Measurements from ENCODE around the gene ACKR3. TPM values are rescaled to one million over a fixed set of nuclear protein-coding genes. Genes with fewer than 3 reads are reported as not detected.

ACKR3 gene
- total and polyA plus RNA-seq, 2 of the 4 experiments (the other 2 are of a cell fraction), result not detected

GRCh38 chr2:236584521-236585384, 15.1 kb downstream of the ACKR3 start:
- dilution Hi-C loops (cut with HindIII; ENCODE audit: low sequenced_read_pairs, unreplicated experiment) (no loop called here), intact Hi-C loops (cut with micrococcal nuclease) (no loop called here), in situ Hi-C loops (cut with MboI; ENCODE audit: low sequenced_read_pairs) (no loop called here)
- Histone ChIP-seq H2BK5ac (ENCODE audit: low read depth, low read length, poor library complexity, severe bottlenecking) (no peak overlapping the region), H2BK20ac (ENCODE audit: low read depth, low read length) (no peak overlapping the region), H3K18ac (ENCODE audit: low read depth, low read length) (no peak overlapping the region), H2BK15ac (ENCODE audit: low read depth, low read length) (no peak overlapping the region), H3K9me3 (ENCODE audit: control insufficient read depth, insufficient read depth, low read length) (peaks cover 2% of the 10 kb centered on the region), H2AK5ac (ENCODE audit: low read depth, low read length) (no peak overlapping the region), H3K27me3 (ENCODE audit: control insufficient read depth, insufficient read depth, low read length) (peaks cover 2% of the 10 kb centered on the region; the same call in 1 of the 2 replicates), H3K36me3 (ENCODE audit: control insufficient read depth, insufficient read depth, low read length) (no peaks in the 10 kb centered on the region), H4K20me1 (ENCODE audit: insufficient read depth, low read length) (no peaks in the 10 kb centered on the region), H2BK120ac (ENCODE audit: low read depth, low read length) (no peak overlapping the region), H4K8ac (ENCODE audit: low read depth in 2 of 2, low read length in 2 of 2) (no peak overlapping the region), H3K14ac (replicated peaks; ENCODE audit: low read depth, low read length) (no peak overlapping the region), H2AFZ (replicated peaks; ENCODE audit: low read length, poor library complexity) (no peak overlapping the region), H3K27ac (ENCODE audit: insufficient read depth, low read length) (no peak overlapping the region), H3K23ac (ENCODE audit: low read depth, low read length) (no peak overlapping the region), H3K4ac (ENCODE audit: low read depth, low read length) (no peak overlapping the region), H3K9ac (ENCODE audit: low read depth, low read length) (no peak overlapping the region), H3K56ac (ENCODE audit: extremely low read depth, insufficient read depth, low read length) (no peak overlapping the region), H4K91ac (ENCODE audit: insufficient read depth, low read depth, low read length) (no peak overlapping the region), H3K9me1 (ENCODE audit: insufficient read depth, low read length) (no peaks in the 10 kb centered on the region), H2AK9ac (replicated peaks; ENCODE audit: low read depth, low read length, poor library complexity) (no peak overlapping the region), H3K4me1 (ENCODE audit: control insufficient read depth, insufficient read depth, low read length) (no peaks in the 10 kb centered on the region), H4K5ac (ENCODE audit: low read depth, low read length) (no peak overlapping the region), H3K79me1 (ENCODE audit: low read depth in 1 of 2, low read length in 2 of 2) (no peaks in the 10 kb centered on the region), H3K4me3 (ENCODE audit: insufficient read depth, low read depth, low read length) (no peak overlapping the region), H3K4me2 (ENCODE audit: low read depth, low read length) (no peak overlapping the region)
- ChIA-PET POLR2A (ENCODE audit: unreplicated experiment) (no interaction called here), CTCF (no interaction called here)
- no TSS peak for BruUV-seq (replicated peaks)
- ATAC-seq (ENCODE audit: low read depth), result no peak
- DNase-seq, result no peak
- 80% methylated on average over 4 of the region's 16 CpGs; no CpG with 5 or more reads in 1 of the 2 experiments for WGBS, 2 experiments (ENCODE audit: extremely low coverage in 2 of 2, insufficient read length in 1 of 2)
- TF ChIP-seq RFX5 (IDR thresholded peaks at IDR 0.05; ENCODE audit: low read depth, low read length), result no peak
- no peak for TF ChIP-seq RAD21 (IDR thresholded peaks at IDR 0.05; ENCODE audit: low read length)
- no peak for TF ChIP-seq CTCF (conservative IDR thresholded peaks at IDR 0.05; ENCODE audit: low read depth, low read length)
- no peak for TF ChIP-seq MAZ (IDR thresholded peaks at IDR 0.05; ENCODE audit: borderline replicate concordance, low read depth, low read length)
- no peak for TF ChIP-seq MXI1 (IDR thresholded peaks at IDR 0.05; ENCODE audit: borderline replicate concordance, low read depth, low read length)
- TF ChIP-seq ELK1 (IDR thresholded peaks at IDR 0.05; ENCODE audit: borderline replicate concordance, low read depth, low read length), result no peak
- no peak for TF ChIP-seq RCOR1 (IDR thresholded peaks at IDR 0.05; ENCODE audit: insufficient replicate concordance, low read length)
- no peak for TF ChIP-seq NFE2L2 (IDR thresholded peaks at IDR 0.05; ENCODE audit: low read depth, low read length)
- TF ChIP-seq CEBPB (IDR thresholded peaks at IDR 0.05; ENCODE audit: low read depth, low read length), result no peak
- TF ChIP-seq MAFK (IDR thresholded peaks at IDR 0.05; ENCODE audit: low read depth, low read length), result no peak
- TF ChIP-seq POLR2A (IDR thresholded peaks at IDR 0.05; ENCODE audit: low read depth, low read length), result no peak
- TF ChIP-seq SMC3 (IDR thresholded peaks at IDR 0.05; ENCODE audit: low read depth, low read length), result no peak
- TF ChIP-seq CHD1 (IDR thresholded peaks at IDR 0.05; ENCODE audit: low read depth, low read length), result no peak
- no peak for TF ChIP-seq USF2 (IDR thresholded peaks at IDR 0.05; ENCODE audit: low read depth, low read length)
- TF ChIP-seq BHLHE40 (IDR thresholded peaks at IDR 0.05; ENCODE audit: low read depth, low read length), result no peak
